Left renal pelvis (tissue), 4 donors: ENCODE results near the gene SLC24A3. TPM values are rescaled to one million over a fixed set of nuclear protein-coding genes. Genes with fewer than 3 reads are reported as not detected.

Experiments
- DNase-seq, 4 donors: peaks; one replicate each; pipeline ENCODE4 v3.0.0-alpha.2; 2013; ENCODE audit warnings: low read depth in 4 of 4, low spot score in 3 of 4
- polyA plus RNA-seq, 4 donors: library from polyadenylated mRNA; unstranded; fragments of 120-200 nt; gene quantifications; one replicate each; pipeline ENCODE4 v1.2.1, GENCODE V29; 2013; ENCODE audit not compliant: insufficient read length in 4 of 4

SLC24A3 gene
- polyA plus RNA-seq, 4 donors = 4.1 to 26.8 (median 6.0) TPM

DNA sequence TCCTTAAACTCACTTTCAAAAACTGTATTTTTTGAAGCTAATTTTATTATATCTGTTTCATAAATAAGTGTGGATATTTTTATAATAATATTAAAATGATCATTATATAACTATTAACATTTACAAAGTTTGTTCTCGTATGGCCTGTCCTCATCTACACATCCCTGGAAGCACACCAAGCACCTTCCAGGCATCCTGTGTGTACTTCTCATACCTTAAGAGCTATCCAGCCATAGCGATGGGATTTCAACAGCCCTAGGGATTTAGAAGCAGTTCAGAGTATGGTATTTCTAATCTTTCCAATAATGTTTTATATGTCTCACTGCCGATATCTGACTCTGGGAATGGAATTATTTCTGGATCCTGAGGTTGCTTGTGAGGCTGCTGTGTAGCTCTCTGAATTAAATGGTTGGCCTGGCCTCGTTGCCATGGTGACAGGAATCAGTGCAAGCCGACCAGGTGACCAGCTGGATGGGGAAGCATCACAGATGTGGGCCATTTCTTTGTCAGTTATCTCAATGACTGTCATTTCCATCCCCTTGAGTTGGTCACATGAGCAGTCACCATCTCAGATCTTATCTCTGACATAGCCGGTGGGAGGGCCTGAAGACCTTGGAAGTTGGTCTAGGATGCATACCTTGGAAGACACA is 280.4 kb downstream of the SLC24A3 start:
- no peak for DNase-seq

DNA sequence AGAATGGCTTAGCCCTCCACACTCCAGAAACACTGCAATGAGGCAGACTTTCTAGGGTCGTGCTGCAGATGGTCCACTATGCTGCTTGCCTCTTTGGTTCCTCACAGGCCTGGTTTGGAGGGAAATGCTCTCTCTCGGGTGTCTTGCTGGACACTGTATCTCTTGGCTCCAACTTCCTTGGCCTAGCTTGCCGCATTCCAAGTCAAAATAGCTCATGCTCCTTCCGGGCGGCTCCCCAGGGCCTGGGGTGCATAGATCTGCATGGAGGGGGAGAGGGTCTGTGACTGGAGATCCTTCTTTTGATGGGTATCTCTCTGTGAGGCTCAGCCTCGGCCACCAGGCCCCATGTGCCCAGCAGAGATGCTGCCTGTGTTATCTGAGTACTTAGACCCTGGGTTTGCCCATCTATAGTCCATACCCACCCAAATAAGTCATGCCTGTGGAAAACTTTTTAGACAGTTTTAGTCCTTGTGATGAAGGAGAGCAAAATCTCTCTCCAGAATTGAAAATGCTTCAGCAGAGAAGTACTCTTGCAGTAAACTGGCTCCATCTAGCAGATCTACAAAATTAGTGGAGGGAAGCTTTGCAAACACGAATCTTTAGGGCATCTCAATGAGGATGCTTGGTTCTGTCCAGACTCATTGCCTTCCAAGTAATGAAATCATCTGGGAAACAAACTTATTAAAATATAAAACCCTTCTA is 281.5 kb downstream of the SLC24A3 start:
- no peak for DNase-seq

DNA sequence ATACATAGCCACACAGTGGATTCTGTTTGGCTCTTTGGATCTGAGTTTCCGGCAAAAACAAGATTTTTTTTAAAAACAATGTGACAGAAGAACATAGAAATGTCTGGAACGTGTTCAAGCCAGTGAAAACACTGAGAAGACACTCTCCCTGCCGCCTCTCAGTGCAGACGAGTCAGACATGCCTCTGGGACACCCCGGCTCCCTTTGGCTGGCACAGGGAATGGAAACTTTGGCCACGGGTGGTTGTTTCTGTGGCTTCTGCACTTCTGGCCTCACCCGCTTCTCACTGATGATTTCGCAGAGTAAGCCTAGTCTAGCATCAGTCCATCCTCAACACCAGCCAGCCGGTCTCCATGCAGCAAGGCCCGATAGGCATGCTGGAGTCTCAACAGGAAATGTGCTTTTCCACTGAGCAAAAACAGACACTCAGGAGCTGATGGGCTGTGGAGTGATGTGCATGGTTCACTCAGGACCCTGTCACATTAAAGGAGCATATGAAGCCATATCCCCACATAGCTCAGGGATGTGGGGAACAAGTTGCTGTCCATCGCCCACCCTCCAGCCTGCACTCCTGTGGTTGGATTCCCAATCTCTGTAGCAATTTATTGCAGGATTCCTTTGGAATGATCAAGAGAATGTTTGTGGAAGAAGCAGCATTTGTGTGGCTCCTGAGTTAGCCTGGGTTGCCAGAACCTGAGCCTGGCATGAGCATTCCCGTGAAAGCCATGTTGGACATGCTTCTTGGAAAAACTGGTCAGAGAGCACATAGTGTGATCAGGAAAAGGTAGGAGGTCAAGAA is 283.7 kb downstream of the SLC24A3 start:
- no peak for DNase-seq

DNA sequence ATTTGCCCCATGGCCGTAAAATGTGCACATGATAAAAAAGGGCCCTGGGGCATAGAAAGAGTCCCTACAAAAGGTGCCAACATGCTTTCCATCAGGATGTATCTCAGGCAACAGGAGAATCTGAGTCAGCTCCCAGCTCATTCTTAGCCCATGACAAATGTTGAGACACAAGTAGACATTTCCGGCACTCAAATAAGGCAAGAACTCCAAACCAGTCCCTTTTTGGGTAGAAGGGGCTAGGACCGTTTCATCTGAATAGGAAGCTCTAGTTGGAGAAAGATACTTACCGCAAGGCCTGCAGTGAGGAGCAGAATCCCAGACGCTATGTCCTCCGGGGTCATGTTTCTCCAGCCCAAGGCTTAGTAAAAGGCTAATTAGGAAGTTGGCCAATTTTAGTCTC is 284.6 kb downstream of the SLC24A3 start:
- no peak for DNase-seq

DNA sequence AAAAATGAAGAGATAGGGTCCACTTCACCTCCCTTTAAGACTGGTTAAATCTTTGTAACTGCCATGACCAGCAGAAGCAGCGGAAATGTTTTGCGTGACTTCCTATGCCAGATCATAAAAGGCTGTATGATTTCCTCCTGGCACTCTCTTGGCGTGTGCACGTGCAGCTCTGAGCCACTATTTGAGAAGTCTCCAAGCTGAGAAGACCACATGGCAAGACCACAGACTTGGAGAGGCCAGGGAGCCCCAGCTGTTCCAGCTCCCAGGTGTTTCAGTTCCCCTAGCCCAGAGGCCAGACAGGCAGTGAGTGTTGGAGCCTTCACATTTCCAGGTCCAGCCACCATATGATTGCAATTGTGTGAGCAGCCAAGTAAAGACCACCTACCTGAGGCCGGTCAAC is 286.3 kb downstream of the SLC24A3 start:
- DNase-seq = no peak

DNA sequence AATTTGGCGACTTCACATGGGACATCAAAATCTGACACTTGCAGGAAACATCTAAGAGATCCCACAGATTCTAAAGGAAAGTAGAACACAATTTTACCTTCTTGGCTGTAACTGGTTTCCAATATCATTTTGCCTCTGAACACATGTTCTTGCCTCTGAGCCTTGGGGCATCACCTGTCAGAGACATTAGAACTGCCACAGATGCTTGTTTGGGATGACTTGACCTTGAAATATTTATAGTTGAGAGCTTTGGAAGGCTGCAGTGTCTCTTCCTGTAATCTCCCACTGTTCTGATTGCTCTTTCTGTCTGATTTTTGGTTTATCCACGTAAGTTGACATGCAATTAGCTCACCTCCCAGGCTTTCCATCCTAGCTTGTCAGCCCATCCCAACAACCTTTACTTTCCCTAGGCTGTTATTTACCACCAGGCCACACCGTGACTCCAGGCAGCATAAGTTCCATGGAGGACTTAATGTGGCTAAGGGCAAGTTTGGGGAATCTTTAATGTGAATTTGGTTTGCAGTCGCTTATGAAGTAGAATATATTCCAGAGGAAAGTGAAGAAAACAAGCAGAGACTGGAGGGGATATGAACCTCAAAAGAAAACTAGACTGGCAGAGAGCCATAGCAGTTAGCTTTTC is 289.2 kb downstream of the SLC24A3 start:
- no peak for DNase-seq

DNA sequence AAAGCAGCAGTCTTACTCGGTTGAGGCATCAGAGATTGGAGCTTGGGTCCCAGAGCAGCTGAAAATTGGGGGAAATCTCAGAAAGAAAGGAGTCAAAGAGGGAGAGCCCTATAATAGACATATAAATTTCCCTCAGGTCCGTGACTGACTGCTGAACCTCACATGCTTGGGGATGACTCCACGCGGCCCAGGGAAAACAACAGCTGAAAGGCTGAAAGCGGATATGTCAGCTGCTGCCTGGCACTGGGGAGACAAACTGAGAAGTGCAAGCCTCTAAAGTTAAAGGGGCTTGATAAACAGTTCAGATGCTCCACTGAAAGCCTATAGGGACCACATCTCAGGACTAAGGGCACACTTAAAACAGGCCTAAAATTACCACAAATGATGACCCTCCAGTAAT is 289.7 kb downstream of the SLC24A3 start:
- DNase-seq = no peak

DNA sequence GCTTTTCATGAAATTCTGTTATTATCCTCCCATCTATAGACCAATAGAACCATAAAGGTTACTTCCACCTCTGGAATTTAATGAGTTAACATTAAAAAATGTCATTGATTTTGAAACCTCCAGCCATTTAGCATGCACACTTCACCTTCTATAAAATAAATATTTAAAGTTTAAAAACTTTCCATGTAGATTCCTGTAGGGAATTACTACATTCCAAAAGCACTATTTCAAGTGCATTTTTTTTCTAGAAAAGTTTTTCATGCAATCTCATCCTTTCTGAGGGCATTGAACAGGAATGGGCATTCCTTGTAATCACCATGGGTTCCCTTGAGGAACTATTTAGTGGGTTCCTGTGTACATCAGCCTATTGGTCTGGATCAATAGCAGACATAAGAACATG is 291.8 kb downstream of the SLC24A3 start:
- DNase-seq = no peak

DNA sequence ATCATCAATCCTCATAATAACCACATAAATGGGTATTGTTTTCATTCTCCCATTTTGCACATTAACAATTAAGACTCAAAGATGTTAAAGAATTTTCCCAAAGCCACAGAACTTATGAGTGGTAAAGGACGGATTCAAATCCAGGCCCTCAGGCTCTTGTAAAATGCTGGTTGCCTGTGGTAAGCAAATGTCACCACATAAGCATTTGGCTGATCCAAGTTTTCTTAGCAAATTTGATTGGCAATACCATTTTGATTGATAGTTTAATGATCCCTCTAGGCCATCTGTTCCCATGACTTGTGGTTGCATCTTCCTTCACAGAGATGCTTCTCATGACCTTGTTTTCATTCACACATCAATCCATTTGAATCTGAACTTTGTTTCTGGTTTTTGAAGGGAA is 293.6 kb downstream of the SLC24A3 start:
- DNase-seq = no peak

DNA sequence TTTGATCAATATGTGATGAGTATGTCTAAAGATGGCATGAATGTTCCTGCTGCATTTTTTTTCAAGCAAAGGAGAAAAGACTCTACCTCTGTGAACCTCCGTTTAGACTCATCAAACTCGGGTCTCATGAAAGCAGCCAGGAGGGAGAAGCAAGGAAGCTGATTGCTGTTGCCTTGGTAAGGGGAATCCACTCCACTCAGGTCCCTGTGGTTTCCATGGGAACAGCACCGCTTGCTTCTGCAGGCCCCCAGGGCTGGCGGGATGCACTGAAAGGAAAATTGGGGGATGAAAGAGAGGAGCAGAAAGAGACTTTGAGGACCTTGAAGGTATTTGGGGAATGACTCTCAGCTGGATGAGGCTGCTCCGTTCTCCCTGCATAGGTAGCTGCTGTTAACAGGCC is 296.0 kb downstream of the SLC24A3 start:
- DNase-seq = no peak

DNA sequence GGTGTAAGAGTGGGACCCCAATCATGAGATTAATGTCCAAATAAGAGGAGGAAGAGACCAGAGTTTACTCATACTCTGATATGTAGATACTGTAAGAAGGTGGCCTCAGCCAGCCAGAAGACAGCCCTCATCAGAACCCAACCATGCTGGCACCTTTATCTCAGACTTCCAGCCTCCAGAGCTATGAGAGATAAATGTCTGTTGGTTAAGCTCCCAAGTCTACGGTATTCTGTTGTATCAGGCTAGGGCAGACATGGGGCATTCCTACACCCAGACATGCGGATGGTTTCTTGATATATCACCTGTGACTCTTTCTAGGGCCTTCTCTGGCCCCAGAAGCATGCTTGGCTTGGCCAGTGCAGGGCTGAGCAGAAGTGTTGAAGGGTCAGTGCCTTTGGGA is 298.2 kb downstream of the SLC24A3 start:
- DNase-seq = no peak

DNA sequence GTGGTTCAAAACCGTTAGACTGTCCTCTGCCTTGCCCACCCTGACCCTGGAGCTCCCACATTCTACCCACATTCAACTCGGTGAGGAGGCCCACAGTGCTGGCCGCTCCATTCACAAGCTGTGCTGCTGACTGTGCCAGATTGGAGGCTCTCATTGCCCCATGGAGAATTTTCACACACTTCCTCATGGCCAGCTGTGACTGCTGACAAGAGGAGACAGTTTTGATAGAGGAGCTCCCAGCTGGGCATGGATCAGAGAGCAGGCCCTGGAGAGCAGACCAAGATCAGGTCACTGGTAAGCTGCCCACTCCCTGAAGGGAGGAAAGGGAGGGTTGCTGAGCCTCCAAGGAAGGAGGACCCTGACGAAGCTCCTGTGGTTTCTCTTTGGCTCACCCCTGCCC is 299.5 kb downstream of the SLC24A3 start:
- DNase-seq = no peak

DNA sequence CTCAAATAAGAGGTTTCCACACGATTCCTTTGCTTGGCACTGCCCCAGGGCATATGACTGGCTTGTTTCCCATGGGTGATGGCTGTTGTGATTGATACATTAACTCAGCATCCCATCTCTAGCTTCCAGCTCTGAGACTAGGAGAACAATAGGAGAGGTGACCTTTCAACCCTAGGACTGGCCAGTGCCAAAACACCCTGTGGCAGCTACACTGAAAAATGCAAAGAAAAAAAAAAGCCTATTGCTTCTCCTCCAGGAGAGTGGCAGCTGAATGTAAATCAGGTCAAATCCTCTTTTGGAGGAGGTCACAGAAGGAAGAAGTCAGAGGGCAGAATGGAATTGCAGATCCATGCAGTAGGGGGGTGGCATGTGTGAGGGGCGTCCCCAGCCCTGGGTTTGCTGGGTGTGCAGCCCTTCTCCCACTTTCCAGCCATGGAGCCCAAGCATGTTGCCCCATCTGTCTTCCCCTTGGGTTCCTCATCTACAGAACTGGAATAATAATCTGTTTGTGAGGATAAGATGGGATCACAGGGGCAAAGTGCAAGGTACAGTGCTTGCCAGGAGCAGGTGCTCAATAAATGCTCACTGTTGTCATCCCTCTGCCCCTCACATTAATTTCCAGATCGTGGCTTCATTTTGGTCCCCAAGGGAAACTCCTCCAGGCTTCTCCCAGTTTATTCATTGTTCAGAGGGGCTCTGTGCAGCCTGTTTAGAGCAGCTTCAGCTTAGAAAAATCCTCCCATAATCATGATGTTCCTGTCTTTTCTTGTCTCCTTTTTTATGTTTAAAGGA is 300.6 kb downstream of the SLC24A3 start:
- no peak for DNase-seq

DNA sequence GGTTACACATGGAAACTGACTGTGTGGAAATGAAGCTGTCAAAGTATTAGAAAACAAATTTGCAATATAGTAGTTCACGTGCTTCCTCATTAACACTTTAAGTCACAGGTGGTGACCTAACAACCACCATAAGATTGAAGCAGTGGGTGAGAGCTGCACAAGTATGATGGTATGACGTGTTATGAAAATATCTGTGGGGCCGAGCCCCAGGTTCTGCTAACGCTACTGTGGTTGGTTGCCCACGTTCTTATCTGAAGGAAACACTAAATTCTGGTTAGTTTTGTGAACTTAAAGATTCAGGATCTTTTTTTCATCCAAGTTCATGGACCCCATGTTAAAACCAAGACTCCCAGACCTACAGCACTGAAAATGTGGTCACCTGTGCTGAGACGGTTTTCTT is 302.6 kb downstream of the SLC24A3 start:
- DNase-seq = no peak

DNA sequence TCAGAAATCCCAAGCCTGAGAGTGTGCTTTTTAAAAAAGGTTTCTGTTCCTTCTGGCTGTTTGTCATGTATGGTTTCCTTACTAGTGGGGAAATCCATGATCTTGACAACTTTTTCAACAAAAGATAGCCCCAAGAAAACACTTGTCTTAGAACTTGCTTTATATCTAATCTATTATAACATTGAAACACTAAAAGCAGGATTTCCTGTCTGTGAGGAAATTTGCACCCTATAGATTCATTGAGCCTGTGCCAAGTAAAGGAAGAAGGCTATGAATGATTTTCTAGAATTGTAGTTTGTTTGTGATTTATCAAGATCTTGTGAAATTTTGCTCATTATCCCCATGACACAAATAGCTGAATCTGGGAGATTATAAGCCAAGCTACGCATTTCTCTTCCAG is 307.0 kb downstream of the SLC24A3 start:
- no peak for DNase-seq

DNA sequence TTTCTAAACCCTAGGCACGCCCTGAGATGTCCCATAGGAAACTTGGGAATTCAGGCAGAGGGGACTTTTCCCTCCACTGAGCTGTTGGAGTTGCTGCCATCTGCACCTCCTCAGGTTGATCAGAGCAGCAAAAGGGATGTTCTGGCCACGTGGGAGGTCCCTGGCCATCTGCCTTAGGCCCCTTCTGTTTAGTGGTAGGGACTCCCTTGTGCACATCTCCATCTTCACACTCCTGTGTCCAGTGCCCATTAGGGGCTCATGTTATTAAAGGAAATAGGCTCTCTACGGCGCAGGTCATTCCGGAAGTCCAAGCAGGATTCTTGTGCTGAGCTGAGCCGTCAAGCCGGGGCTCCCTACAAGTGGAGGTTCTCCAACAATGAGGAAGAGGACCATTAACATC is 307.8 kb downstream of the SLC24A3 start:
- DNase-seq = no peak

DNA sequence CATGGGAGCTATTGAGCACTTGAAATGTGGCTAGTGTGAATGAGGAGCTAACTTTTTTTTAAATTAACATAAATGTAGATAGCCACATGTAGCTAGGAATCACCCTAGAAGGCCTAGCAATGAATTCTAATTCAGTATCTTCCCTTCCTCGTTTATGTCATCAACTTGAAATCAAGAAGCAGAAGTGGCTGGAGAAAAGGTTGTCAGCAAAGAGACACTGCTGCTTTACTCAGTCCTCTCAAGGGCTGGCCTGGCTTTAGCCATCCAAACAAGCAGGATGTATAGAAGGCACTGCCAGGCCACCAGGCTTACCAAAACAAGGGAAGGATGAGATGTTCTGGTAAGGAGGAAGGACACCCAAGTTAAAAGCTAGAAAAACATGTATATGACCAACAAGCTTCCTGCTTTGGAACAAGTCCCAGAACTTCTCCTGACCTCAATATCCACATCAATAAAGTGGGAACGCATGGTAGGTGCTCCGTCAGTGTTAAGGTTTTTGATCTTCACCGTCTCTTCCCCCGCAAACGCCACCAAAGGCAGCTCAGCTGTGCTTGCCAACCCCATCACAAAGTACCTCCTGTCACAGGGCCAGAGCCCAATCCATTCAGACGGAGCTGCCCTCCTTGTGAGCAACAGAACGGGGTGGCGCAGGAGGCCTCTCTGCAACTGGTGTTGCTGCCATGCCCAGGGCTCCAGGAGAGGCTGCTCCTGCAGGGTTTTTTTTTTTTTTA is 309.8 kb downstream of the SLC24A3 start:
- no peak for DNase-seq

DNA sequence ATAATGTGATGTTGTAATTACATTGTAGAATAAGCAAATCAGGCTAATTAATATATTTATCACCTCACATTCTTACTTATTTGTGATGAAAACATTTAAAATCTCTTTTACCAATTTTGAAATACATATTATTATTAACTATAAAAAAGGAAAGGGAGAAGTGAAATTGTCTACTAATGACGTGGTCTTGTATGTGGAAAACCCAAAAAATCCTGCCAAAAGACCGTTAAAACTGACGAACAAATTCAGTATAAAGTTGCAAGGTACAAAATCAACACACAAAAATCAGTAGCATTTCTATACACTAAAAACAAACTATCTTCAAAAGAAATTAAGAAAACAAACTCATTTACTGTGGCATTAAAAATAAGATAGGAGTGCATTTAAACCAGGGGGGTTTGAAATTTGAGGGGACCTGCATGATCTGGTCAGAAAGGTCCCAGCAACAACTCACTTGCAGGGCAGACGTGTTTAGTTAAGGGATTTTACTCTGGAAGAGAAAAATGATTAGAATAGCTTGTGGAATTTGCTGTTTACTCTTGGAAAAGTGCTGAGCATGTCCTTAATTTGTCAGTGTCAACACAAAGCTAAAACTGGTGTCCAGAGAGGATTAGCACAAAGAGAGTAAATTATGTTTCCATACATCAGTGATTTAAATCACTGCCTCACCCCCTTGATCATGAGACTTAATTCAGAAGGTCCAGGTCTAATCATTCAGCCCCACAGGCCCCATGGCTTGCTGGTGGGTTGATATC is 310.6 kb downstream of the SLC24A3 start:
- DNase-seq = no peak

DNA sequence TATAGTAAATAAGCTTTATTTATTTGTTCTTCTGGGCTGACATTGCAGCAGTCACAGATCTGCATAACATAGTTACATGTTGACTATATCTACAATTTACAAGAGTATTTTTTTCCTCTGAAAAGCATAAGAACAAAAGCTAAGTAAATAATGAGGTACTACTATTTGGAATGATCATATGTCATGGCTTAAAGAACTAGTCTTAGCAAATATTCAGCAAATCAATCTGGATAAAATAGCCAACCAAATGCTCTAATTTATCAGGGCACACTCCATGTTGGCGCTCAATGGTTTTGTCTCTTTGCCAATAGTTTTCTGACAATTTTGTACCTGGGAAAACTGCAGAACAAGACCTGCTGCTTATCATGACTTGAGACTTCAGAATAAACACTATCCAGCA is 312.2 kb downstream of the SLC24A3 start:
- no peak for DNase-seq
